Testis (tissue), 3 donors: ENCODE data around the gene PSD4. TPM values are rescaled to one million over a fixed set of nuclear protein-coding genes. Genes with fewer than 3 reads are reported as not detected.

Experiments
- DNase-seq: peaks from one replicate; pipeline ENCODE4 v3.0.0-alpha.2; 2019
- H3K27ac ChIP-seq, 2 donors: fragments of 200-600 bp; sonication (generic); one replicate each; pipeline ENCODE4 v1.5.1; 2019
- H3K27me3 ChIP-seq: fragments of 200-600 bp; sonication (generic); one replicate; pipeline ENCODE4 v1.5.1; 2019
- H3K36me3 ChIP-seq: fragments of 200-600 bp; sonication (generic); one replicate; pipeline ENCODE4 v1.5.1; 2017; ENCODE audit warnings: low read depth; ENCODE audit errors: missing control alignments
- H3K4me1 ChIP-seq: fragments of 200-600 bp; sonication (generic); one replicate; pipeline ENCODE4 v1.5.1; 2019
- H3K4me3 ChIP-seq, 2 donors: fragments of 200-600 bp; sonication (generic); one replicate each; pipeline ENCODE4 v1.5.1; 2017 to 2019
- H3K9me3 ChIP-seq: fragments of 200-600 bp; sonication (generic); one replicate; pipeline ENCODE4 v1.5.1; 2017
- CTCF ChIP-seq, 3 experiments: fragments of 450-650 bp in 2 of 3; fragments of 200-600 bp in 1 of 3; sonication (generic) in 1 of 3; IDR thresholded peaks; one replicate each; pipeline ENCODE4 v1.5.1; 2016 to 2019; ENCODE audit warnings: antibody characterized with exemption in 3 of 3, mild to moderate bottlenecking in 2 of 3, moderate library complexity in 1 of 3
- POLR2A ChIP-seq: fragments of 450-650 bp; IDR thresholded peaks from one replicate; pipeline ENCODE4 v1.6.1; 2017; ENCODE audit warnings: antibody characterized with exemption, mild to moderate bottlenecking, moderate library complexity
- WGBS, 2 donors: methylation state at CpG; one replicate each; pipeline ENCODE4 v1.1.5; 2018; 5-methylcytosine and 5-hydroxymethylcytosine counted together
- intact Hi-C: fragments of 100-400 bp; cut with DNase I; formaldehyde crosslinking; loops from one replicate; pipeline ENCODE4 v1.15.1; 2023; ENCODE audit warnings: low total_unique reads
- polyA plus RNA-seq: library from polyadenylated mRNA; stranded (reverse); fragments of 350-450 nt; fragmentation: Illumina TruSeq; extraction: RNeasy Lipid Tissue Mini Kit (QIAGEN cat#74804); gene quantifications from one replicate; pipeline ENCODE4 v1.2.3, GENCODE V29; 2014; ENCODE audit warnings: low read depth, low replicate concordance; ENCODE audit not compliant: insufficient read depth
- total RNA-seq, 2 donors: library from RNA; depleted of rRNA; stranded (reverse); fragments of >200 nt; gene quantifications; one replicate each; pipeline ENCODE4 v1.2.3, GENCODE V29; 2016

Gene PSD4
- total and polyA plus RNA-seq, 3 donors from 2014 or later, result 18.7 to 35.9 (median 22.8) TPM

- Histone ChIP-seq H3K27ac (no peak overlapping the region), H3K4me1 (no peaks in the 10 kb centered on the region), H3K27me3 (no peaks in the 10 kb centered on the region), H3K4me3 (no peak overlapping the region), H3K36me3 (no peaks in the 10 kb centered on the region), H3K9me3 (no peaks in the 10 kb centered on the region)
- WGBS, 2 donors, result 40 to 51% methylated on average over 5 of the region's 5 CpGs
- DNase-seq, result peak; percentile 84
- intact Hi-C loops, result loop anchor here (10.0 kb wide), 1 partner anchor 69 kb away; no protein-coding TSS in a partner anchor
- TF ChIP-seq POLR2A (no peak), CTCF (IDR thresholded peaks at IDR 0.05) (peak; percentile 62 to 72 (median 66))
Measured at GRCh38 chr2:113203901-113204519, 30.2 kb downstream of the PSD4 start.

DNA sequence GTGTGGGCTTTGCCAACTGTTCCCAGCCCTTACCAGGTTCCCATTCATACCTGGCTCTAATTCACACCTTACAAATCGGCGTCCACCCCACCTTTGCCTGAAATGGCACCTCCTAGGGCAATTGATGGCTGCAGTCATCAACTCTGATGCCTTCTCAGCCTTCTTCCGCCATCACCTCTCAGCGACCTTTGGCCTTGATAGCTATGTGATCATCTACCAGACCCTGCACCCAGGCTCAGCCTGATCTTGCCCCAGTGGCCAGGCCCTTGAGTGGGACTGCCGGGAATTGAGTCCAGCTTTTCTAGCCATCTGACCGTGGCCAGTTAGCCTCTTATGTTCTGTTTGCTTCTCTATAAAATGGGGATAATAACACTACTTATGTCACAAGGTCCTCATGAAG, 32.5 kb downstream of the PSD4 start:
- no peak for TF ChIP-seq POLR2A
- TF ChIP-seq CTCF (IDR thresholded peaks at IDR 0.05), result no peak
- Histone ChIP-seq H3K36me3 (no peaks in the 10 kb centered on the region), H3K27me3 (no peaks in the 10 kb centered on the region), H3K4me3 (no peak overlapping the region), H3K27ac (no peak overlapping the region), H3K4me1 (peaks cover under 1% of the 10 kb centered on the region), H3K9me3 (no peaks in the 10 kb centered on the region)
- intact Hi-C loops, result loop anchor here (10.0 kb wide), 1 partner anchor 71 kb away; no protein-coding TSS in a partner anchor
- no peak for DNase-seq
- 87% methylated on average over 6 of the region's 6 CpGs for WGBS, 2 donors

DNA sequence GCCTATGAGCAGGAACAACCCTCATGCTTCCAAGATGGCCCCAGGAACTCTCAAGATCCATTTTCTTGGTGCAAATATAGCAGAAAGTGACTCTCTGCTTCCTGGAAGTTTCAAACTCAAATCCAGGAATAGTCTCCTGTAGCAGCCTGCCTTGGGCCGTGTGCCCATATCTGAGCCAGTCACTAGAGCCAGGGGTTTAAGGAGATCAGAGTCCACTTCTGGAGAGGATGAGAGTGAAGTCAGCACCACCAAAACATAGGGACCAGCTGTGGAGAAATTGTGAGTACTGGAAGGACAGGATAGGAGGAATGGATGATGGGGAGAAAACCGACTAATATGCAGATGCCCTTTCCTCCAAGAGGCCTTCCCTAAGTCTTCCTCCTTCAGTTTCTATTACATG, 33.2 kb downstream of the PSD4 start:
- Histone ChIP-seq H3K27ac (no peak overlapping the region), H3K4me3 (no peak overlapping the region), H3K4me1 (peaks cover 8% of the 10 kb centered on the region), H3K27me3 (no peaks in the 10 kb centered on the region), H3K36me3 (no peaks in the 10 kb centered on the region), H3K9me3 (no peaks in the 10 kb centered on the region)
- 90 to 100% methylated on average over 2 of the region's 2 CpGs for WGBS, 2 donors
- DNase-seq, result no peak
- intact Hi-C loops, result loop anchor here (10.0 kb wide), 1 partner anchor 72 kb away; no protein-coding TSS in a partner anchor
- no peak for TF ChIP-seq POLR2A
- TF ChIP-seq CTCF (IDR thresholded peaks at IDR 0.05), result no peak

DNA sequence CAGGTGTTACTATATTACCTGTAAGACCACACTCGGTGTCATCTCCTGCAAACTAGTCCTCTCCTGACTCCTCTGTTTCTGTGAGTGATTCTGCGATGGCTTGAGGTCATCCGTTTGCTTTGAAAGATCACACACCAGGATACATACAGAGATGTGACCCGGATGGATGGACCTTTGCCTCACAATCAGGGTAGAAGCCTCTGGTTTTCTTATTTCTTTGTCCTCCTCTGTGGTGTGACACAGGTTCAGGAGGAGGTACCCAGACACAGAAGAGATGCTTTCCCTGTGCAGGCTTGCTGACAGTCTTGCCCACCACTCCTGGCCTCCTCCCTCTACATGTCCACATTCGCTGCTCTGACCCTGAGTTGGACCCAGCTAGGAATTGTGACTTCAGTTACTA, 34.6 kb downstream of the PSD4 start:
- no peak for DNase-seq
- Histone ChIP-seq H3K4me1 (peaks cover 16% of the 10 kb centered on the region), H3K4me3 (no peak overlapping the region), H3K36me3 (no peaks in the 10 kb centered on the region), H3K9me3 (no peaks in the 10 kb centered on the region), H3K27me3 (no peaks in the 10 kb centered on the region), H3K27ac (no peak overlapping the region)
- 86 to 96% methylated on average over 5 of the region's 5 CpGs for WGBS, 2 donors
- intact Hi-C loops, result loop anchor here (10.0 kb wide), 1 partner anchor 74 kb away; no protein-coding TSS in a partner anchor
- TF ChIP-seq CTCF (IDR thresholded peaks at IDR 0.05), result no peak
- TF ChIP-seq POLR2A, result no peak
